Medulla oblongata (tissue), 1 donor: ENCODE results near the gene AGK.
"Not testable (repeated sequence)": the region's sequence is repeated elsewhere in the genome, so short reads cannot be mapped to it uniquely, and the experiment has no call there.

ENCODE experiments used
- DNase-seq: peaks from one replicate; pipeline ENCODE4 v3.0.0-alpha.2; 2015; ENCODE audit errors: extremely low spot score

The AGK gene

DNA sequence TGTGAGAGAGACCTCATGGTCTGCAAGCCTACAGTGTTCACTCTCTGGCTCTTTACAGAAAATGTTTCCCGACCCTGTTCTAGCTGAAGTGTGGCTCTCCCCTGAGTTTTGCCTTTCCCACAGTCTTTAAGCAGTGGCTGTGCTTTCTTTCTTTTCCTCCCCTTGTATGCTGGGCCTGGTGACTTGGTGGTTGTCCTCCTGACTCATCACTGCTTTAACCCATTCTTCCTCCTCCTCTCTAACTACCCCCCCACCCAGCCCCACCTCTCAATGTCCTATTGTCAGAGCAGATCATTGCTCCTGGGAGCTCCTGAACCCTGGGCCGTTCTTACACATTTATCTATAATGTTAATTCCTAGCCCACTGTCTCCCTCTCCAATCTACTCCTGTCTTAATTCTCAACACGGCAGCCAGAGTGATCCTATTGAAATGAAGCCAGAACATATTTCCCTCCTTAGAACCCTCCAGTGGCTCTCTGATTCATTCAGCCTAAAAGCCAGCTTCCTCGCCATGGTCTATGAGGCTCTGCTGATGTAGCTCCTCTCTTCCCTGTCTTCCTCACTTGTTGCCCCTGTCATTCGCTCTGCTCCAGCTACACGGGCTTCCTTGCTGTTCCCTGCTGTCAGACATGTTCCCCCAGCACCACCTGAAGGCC, 95.7 kb downstream of the AGK start:
- DNase-seq = no peak

DNA sequence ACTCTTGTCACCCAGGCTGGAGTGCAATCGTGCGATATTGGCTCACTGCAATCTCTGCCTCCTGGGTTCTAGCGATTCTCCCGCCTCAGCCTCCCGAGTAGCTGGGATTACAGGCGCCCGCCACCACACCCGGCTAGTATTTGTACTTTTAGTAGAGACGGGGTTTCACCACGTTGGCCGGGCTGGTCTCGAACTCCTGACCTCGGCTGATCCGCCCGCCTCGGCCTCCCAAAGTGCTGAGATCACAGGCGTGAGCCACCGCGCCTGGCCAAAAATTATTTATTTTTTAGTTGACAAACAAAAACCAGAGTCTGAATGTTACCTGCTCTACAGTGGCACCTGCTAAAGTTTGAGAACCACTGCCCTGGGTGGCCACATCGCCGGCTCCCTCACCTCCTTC, 96.5 kb downstream of the AGK start:
- DNase-seq = not testable (repeated sequence)

DNA sequence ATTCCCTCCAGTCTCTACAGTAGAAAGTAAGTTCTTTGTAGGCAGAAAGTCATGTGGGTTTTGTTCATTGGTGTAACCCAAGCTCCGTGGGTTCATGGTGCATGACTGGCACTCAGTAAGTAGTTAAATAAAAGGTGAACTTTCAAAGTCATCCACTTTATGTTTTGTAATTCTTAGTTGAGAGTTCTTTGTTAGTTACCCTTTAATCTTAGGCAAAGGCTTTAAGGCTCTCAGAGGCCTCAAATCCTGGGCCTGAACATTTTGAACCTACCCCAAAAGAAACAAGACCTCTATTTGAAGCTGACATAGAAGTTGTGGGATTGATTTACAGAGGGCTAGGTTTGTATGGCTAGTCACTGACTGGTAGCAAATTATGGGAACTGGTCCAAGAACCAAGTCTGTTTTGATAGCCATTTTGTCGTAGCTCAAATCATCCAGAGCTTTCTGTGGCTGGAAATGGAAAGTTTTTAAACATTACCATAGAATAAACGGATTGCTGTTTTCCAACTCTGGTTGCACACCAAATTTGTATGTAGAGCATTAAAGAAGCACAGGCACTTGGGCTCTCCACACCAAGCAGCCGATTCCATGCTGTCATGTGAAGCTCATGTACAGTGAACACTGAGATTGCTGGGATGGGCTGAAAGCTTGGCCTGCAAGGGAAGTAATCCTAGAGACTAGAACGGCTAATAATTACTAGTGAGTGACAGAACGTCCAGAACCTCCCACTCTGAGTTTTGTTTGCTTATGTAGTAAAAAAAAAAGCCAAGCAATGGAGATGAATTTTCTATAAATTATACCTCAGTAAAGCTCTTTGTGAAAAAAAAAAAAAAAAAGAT, 97.3 kb downstream of the AGK start:
- DNase-seq = no peak

DNA sequence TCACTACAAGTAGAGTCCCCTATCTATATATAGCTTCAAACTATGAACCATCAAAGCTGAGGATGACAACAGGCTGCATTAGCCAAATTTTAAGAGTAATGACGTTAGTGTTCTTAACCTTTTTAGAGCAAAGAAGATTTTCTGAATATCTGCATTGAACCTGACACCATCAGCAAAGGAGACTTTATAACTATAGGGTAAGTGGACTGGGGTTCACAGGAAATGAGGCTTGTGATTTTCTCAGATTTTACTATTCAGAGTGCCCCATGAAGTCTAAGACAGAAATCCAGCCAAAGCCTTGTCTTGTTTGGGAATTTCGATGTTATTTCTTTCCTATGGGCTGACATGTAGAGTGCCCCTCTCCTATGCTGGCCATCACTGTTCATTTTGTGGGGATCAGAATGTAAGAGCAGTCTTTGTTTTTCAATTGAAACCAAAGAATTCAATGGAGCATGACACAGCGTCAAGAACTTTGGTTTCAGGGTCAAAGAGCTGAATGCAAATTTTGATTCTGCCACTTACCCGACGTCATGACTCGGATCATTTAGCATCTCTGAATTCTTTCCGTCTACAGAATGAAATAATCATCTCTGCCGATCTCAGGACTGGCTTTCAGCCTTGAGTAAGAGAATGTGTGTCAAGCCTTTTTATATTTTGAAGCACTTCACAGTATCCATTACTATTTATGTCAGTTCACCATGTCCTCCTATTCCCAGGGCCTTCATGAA, 98.1 kb downstream of the AGK start:
- DNase-seq = no peak

DNA sequence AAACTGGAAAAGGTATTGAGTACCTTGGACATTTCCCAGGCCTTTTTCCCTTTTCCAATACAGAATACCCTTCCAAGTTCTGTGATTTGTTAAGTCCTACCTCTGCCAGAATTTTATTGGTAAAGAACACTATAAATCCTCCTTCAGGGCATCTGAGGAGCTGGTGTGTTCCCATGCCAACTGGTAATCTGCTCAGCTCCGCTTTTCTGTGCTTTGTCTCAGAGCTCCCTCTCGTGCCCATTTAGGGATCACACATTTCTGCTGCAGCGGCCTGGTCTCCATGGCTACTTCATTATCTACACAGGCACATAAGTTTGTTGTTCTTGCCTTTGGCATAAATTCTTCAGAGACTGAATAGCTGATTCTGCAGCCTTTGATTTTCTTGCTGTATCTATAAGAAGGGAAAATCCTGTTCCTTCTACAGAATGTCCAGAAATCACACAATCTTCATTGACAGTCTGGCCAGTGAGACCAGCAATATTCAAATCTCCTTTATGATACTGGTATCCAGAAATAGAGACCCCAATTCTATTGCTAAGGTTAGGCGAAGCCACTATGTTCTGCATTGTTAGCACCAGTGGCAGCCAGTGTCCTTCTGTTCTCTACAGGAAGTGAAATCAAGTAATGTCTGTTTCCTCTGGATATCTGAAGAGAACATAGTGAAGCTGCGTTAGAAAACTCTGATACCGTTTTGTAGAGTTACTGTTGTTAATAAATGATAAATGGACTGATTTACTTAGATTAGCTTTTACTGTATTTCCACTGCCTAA, 98.8 kb downstream of the AGK start:
- DNase-seq = peak; percentile 95

DNA sequence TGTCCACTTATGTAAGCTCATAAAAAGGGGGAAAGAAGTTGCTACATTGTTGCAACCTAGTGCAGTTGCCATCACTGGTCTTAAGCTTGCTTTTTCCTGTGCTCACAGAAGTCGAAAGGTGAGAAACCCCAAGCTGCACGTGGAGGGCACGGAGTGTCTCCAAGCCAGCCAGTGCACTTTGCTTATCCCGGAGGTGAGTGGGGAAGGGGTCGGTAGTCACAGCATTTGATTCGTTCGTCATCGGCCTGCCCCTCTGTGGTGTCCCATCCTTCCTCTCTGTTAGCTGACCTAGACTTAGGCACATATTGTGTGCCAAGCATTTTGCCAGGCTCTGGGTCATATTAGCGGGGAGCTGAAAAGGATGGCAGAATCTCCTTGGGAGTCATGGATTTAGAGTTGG, 100.2 kb downstream of the AGK start:
- DNase-seq = no peak

DNA sequence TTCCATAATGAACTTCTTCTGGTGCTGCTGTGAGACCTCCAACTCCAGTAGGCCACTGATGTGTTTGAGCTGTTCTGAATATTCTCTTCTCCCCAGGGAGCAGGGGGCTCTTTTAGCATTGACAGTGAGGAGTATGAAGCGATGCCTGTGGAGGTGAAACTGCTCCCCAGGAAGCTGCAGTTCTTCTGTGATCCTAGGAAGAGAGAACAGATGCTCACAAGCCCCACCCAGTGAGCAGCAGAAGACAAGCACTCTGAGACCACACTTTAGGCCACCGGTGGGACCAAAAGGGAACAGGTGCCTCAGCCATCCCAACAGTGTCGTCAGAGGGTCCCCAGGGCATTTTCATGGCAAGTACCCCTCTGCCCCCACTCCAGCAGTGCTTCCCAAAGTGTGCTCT, 101.5 kb downstream of the AGK start:
- no peak for DNase-seq

DNA sequence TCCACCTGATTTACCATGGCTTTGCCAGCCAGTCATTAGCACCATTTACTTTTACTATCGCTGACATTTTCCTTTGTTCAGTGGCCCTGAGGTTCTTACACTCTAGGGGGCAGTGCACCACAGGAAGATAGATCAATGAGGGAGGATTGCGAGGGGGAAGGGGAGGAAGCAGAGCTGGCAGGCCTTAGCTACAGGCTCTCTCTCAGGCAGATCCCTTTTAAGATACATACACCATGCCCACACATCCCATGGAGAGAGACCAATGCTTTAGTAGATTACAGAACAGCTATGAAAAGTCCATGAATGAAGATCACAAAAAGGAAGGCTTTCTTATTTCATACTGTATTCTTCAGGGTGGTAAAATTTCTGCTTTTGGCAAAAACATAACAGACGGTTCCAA, 103.3 kb downstream of the AGK start:
- peak; percentile 96 for DNase-seq

DNA sequence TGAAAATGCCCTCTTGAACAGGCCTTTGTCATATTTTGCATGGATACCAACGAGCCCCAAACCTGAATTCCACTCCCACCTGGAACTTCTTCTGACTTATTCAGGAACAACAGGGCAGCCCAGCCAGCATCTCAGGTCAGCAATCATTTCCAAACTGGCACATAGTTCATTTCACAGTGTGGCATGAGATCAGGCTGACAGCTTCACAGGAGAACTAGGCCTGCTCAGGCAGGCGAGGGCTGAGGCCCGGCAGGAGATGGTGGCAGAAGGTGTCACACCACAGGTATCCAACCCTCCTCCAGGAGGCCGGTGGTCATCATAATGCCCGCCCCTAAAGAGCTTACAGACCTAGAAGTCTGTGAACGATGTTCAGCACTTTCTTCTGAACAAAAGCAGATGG, 108.3 kb downstream of the AGK start:
- DNase-seq = no peak

DNA sequence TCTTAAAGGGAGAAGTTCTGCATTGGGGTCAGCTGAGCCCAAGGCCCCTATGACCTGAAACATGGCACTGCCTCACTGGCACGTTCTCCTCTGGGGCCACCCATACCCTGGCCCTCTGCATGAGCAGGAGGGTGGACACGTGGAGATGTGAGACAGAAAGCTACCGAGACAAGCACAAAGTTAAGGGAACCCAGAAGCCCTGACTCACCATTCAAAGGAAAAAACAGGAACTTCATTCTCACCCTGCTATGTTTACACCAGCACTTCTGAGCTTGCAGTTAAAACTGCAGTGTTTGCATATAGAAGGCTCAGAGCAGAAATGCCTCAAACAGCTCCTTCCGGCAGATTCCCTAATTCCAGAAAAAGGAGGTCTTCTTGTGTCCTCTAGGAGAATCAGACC, 109.0 kb downstream of the AGK start:
- DNase-seq = peak; percentile 88

DNA sequence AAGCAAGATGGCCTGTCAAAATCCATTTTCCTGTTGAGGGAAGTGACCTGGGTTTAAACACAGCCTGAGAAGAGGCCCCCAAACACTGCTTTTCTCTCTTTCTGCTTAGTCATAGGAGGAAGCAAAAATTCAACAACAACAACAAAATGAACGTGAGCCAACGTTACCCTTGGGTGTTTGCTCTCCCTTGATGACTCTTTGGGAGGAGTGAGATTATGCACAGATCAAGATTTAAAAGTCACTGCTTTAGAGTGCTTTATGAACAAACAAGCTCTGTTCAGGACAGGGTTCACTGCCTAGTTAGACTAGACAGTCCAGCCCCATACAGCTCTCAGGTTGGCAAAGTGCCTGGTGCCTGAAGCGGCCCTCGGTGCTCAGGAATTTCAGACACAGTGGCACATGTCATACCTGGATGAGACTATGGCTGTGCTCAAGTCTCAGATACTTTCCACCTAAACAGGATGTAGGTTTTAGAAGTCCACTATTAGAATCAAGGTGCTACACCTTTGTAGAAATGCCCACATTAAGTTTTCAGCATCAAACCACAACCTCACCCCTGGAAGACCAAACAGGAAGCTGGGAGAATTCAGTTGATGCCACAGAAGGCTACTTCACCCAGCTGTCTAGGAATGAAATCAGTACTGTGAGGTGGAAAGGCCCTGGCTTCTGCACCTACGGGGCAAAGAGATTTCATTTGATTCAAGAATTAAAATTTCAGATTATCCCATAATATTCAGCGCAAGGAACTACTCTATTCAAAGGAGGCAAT, 112.1 kb downstream of the AGK start:
- no peak for DNase-seq

DNA sequence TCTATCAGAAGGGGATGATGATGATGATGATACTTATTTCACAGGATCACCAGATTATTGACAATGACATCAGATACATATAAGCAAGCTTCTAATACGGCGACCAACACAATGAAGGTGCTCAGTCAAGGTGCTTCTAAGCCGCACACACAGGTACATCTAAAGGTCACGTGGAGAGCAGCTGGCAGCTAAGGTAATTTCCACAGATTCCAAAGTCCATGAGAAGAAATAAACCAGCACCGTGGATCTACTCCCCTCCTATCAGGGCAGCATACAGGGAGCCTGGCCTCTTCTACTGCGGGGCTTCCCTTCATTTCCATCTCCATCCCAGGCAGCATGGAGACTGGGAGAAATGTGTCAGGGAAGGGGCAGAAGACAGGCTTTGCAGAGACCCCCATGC, 113.2 kb downstream of the AGK start:
- DNase-seq = no peak

DNA sequence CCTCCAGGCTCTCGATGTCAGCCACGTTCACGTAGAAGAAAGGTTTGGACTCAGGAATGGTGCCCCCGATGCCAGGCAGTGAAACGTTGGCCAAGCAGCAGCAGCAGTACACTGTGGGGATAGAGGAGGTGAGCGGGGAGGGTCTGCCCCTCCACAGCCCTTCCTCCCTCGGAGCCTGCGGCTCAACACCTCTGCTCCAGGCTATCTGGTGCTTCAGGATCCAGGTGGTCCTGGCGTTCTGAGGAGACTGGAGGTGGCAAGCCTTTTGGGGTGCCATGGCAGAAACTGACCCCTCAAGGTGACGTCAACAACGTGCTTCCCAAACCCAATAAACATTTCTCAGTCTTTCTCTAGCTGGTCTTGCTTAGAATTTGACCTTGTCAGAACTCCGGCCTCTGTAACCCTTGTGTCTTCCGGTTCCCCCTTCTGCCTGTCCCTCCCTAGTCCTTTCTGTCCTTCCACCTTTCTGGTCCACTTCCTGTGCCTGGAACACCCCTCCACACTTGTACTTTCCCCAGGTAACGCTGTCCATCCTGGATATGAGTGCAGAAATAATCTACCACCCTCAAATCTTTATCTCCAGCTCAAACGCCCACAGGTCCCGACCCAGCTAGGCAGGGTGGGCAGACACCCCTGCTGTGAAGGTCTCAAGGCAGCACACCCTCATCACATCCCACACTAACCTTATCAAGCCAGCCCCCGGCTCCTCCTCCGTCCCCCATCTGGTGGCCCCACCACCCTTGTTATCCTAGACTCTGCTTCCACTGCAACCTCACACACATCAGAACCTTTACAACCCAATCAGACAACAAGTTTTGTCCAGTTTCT, 114.2 kb downstream of the AGK start:
- DNase-seq = no peak

DNA sequence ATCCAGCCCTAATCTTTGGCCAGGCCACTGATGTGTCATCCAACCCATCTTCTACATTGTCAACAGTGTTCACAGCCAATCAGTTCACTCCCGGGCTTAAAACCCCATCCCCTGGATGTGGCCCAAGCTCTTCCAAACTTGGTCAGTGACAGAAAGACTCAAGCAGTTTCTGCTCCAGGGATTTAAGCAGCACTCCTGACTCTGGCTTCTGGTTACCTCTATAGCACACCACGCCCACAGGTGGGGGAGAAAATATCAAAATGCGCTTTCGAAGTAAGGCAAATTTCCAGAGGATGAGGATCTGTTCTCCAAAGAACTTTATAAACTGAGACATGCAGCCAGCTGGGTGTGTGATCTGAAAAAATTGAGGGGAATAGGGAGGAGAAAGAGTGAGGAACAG, 114.9 kb downstream of the AGK start:
- no peak for DNase-seq

DNA sequence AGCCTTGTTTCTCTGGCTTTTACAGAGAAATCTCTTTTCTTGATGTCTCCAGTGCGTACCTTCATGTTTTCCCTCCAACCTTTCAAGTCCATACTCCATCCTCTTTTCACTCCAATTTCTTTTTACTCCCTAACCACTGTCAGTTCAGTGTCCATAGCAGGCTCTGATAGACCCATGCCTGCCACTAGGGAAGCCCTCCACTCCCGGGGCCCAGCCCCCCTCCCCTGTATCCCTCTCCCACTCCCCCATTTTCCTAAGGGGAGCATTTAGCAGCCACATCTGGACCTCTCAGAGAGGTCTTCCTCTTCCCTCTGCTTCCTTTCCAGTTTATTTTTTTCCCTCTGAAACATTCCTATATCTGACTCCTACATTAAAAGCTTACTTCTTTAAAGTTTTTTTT, 117.6 kb downstream of the AGK start:
- no peak for DNase-seq

DNA sequence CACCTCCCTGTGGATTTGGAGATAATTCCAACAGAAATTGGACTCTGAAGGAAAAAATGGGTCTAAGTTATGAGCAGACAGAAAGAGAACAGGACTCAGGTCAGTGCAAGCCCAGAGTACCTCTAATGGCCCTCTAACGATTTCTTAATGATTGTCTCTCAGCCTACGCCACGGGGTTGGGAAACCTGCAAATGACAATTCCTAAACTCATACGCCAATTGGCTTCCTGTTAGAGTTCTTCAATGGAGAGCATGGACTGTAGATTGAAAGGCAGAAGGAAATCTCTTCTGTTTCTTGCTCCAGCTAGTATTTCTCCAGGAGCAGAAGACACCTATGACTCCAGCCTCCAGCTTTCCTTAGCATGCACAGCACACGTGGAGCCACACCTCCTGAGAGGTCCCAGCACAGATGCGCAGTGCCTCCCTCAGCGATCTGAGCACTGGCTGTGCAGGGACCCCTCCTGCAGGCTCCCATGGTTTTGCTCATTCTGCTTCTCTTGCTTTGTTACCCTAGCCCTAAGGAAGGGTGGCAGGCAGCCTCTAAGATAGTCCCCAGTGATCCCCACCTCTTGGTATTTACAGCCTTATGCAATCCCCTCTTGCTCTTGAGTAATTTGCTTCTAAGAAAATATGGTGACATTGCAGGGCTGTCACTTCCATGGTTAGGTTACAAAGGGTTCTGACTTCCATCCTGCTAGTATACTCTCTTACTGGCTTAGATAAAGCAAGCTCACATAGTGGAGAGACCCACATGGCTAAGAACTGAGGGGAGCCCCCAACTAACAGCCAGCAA, 120.7 kb downstream of the AGK start:
- DNase-seq = no peak

DNA sequence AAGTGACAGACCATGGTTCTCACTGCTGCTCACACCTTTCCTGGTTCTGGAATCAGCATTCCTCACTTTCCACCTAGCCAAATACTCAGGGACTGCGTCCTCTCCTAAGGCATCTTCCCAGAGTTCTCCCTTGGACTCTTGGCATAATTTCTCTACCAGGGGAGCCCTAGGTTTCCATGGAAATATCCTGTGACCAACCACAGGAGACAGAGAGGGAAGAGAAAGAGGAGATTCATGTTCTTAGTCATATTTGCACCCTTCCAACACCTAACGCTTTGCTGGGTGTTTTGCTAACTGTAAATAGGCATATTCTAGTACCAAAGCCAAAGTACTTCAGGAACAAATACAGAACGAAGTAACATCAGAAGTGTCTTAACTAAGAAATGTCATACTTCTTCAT, 122.1 kb downstream of the AGK start:
- DNase-seq = no peak

DNA sequence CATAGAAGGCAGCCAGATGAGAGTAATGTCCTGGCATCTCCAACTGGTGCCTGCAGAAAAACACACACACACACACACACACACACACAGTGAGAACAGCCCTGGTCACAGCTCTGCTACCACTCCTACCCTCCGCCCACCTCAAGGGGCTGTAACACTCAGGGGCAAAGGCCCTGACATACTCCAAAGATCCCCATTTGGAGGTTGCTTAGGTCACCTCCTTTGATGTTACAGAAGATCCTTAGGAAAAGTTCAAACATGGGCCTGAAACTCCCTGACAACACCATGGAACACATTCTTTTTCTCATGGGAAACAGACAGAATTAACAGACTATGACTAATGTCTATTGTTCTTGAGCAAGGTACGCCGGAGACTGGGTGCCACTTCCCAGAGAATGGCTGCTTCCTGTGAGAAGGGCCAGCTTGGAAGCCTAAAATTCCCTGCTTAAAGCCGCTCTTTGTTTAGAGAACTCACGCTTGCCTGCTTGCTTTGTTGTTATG, 123.0 kb downstream of the AGK start:
- DNase-seq = no peak

DNA sequence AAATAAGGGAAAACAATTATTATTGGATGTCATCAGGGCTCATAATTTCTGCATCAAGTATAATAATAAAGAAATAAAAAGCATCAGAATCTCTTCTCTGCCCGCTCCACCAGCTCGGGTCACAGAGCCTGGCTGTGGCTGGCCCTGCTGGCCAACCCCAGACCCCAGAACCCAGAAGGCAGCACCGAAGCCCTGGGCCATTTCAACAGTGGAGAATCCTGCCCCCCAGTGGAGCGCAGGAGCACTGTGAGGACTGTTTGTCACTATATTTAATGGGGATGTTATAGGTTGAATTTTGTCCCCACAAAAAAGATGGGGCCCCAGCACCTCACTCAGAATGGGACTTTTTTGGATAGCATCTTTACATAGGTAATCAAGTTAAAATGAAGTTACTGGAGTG, 123.5 kb downstream of the AGK start:
- DNase-seq = no peak
